ENCODE results near the gene ZNF45. TPM values are rescaled to one million over a fixed set of nuclear protein-coding genes. Genes with fewer than 3 reads are reported as not detected.
"Not testable (repeated sequence)": the region's sequence is repeated elsewhere in the genome, so short reads cannot be mapped to it uniquely, and the experiment has no call there.

ZNF45 gene
- 11.1 and 15.9 TPM in 2 replicates for total RNA-seq (2014; rRNA removed; shearing (Covaris generic))

GRCh38 chr19:43934985-43935708 is at the start of gene ZNF45:
Gene ZNF45, minus strand, starts transcription at chr19:43935282. Its CDS starts 13,097 bp downstream, at chr19:43922185.
- peak; percentile 82 for DNase-seq (ENCODE audit: low spot score)

GRCh38 chr19:43984687-43985000 is 49.6 kb upstream of the ZNF45 start:
- no peak for DNase-seq (ENCODE audit: low spot score)

DNA sequence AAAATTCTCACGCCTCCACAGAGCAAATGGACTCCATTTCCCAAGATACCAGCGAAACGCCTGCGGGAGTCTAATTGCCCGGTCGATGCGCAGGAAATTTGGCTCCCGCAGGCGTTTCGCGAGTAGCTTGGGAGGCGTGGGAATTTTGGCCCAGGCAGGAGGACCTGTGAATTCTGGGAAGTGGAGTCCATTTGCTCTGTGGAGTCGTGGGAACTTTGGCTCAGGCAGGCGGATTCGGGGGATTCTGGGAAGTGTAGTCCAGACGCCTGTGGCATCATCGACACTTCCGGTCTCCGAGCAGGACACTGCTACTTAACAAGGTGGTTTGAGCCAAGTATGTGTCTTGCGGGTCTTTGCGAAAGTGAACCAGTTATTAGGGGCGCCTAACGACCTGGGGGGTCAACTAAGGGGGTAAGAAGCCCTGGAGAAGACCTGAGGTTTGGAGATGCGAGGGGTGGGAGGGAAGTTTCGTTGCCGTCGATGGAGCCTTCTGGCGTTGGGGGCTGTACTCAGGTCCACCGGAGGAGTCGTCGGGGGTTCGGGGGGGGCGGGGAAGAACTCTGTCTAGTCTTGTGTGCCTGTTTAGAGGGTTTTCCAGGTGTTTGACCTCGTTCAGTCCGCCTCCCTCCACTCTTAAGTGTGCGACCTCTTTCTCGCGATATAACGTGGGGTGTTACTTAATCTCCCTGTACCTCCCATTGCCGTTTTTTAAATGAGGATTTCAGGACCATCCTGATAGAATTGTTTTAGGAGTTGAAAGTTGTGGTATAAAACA is 49.0 kb upstream of the ZNF45 start, which contains the start of gene ZNF155:
Gene ZNF155, plus strand, starts transcription at position 277 of the 775 bp plus-strand sequence. CDS start 4,356 bp downstream, outside the sequence.
- peak; percentile 98 for DNase-seq (ENCODE audit: low spot score)

- DNase-seq (ENCODE audit: low spot score), result peak; percentile 2
These were observed 48.4 kb upstream of the ZNF45 start for GRCh38 chr19:43983544-43983911.

DNA sequence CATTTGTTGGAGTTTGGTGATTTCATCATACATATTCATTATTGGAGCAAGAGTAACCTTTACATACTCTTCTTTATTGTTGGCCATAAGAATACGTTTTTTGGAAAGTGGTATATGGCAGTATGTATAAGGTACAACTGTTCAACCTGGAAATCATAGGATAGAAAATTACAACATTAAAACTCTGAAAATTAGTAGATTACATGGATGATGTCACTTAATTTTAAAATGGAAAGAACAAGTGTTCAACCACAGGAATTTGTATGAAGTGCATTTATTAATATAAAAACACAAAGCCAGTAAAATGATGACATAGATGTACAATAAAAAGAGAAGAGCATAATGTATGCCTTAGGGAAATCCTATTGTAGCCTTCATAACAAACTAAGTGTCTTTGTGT is 41.6 kb upstream of the ZNF45 start:
- no peak for DNase-seq (ENCODE audit: low spot score)

- DNase-seq (ENCODE audit: low spot score), result no peak
These were observed 31.1 kb upstream of the ZNF45 start for GRCh38 chr19:43966079-43966694.

DNA sequence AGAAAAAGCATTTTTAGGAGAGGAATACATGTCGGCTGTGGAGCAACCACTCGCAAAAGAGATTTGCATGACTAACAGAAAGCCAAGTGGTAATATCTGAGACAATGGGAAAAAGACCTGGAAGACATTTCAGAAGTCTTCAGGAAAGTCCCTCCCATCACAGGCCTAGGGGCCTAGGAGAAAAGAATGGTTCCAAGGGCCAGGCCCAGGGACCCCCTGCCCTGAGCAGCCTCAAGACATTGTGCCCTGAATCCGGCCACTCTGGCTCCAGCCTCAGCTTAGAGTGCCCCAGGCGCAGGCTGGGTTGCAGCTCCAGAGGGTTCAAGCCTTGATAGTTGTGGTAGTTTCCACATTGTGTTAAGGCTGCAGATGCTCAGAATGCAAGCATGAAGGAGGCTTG is 25.3 kb upstream of the ZNF45 start:
- DNase-seq (ENCODE audit: low spot score), result no peak

DNA sequence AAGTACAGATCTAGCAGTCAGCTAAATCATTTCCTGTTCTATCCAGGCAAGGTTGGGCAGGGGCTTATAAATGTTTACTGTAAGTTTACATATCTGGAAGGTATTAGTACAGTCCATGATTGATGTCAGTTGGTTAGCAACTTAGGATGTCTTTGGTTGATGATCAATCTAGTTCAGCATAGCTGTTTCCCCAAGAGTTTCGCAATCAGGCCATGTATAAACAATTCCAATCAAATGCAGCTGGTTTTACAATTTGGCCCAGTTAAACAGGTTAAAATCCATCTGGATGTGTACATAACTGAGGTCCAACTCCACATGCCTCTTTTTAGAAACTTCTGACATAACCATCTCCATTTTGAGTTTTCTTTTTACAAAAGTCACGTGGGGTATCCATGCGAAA is 22.8 kb upstream of the ZNF45 start:
- no peak for DNase-seq (ENCODE audit: low spot score)

DNA sequence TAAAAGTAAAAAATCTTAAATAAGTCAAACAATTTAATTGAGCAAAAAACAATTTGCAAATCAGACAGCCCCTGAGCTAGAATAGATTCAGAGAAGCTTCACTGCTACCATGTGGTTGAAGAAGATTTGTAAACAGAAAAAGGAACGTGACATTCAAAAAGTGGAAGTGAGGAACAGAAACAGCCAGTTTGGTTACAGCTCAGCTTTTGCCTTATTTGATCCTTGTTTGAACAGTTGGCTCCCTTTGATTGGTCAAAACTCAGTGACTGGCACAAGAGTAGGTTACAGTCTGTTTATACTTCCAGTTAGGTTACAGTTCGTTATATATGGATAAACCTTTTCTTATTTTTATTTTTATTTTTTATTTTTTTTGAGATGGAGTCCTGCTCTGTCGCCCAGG is 21.7 kb upstream of the ZNF45 start:
- no peak for DNase-seq (ENCODE audit: low spot score)

GRCh38 chr19:43950834-43951645 is 16.0 kb upstream of the ZNF45 start, which contains the start of gene ZNF221:
Gene ZNF221, plus strand, starts transcription at chr19:43951228. Its CDS starts 11,499 bp downstream, at chr19:43962727.
- DNase-seq (ENCODE audit: low spot score), result peak; percentile 97

DNA sequence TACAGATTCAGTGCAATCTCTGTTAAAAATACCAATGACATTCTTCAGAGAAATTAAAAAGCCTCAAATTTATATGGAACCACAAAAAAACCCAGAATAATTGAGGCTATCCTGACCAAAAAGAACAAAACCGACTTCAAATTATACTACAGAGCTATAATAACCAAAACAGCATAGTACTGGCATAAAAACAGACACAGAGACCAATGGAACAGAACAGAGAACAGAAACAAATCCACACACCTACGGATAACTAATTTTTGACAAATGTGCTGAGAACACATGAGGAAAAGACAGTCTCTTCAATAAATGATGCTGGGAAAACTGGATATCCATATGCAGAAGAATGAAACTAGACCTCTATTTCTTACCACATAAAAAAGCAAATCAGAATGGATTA is 14.7 kb upstream of the ZNF45 start:
- not testable (repeated sequence) for DNase-seq (ENCODE audit: low spot score)

DNA sequence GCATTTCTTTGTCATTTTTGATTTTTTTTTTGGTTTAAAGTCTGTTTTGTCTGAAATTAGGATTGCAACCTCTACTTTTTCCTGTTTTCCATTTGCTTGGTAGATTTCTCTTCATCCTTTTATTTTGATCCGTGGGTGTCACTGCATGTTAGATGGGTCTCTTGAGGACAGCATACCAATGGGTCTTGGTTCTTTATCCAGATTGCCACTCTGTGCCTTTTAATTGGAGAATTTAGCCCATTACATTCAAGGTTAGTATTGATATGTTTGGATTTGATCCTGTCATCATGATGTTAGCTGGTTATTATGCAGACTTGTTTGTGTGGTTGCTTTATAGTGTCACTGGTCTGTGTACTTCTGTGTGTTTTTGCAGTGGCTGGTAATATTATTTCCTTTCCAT is 12.3 kb upstream of the ZNF45 start:
- DNase-seq (ENCODE audit: low spot score), result not testable (repeated sequence)

GRCh38 chr19:43941209-43941608 is 6.1 kb upstream of the ZNF45 start:
- no peak for DNase-seq (ENCODE audit: low spot score)

GRCh38 chr19:43940719-43941118 is 5.6 kb upstream of the ZNF45 start:
- DNase-seq (ENCODE audit: low spot score), result no peak

DNA sequence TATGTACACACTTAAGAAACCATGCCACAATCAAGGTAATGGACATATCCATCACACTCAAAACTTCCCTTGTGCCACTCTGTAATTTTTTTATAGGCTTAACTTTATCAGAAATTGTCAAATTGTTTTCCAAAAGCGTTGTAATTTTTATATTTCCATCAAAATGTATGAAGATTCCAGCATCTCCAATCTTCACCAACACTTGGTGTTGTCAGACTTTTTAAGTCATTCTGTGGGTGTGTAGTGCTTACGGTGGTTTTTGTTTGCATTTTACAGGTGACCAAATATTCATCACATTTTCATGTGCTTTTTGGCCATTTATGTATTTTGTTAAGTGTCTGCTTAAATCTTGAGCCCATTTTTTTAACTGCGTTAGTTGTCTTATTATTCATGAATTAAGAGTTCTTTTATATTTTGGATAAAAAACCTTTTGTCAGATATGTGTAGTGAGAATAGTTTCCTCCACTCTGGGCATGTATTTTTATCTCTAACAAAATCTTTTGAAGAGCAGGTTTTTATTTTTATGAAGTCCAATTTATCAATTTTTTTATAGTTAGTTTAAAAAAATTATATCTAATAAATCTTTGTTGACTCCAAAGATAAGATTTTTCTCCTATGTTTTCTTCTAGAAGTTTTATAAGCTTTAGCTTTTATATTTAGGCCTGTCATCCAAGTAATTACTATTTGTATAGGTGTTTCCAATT is 4.6 kb upstream of the ZNF45 start:
- DNase-seq (ENCODE audit: low spot score), result no peak

DNA sequence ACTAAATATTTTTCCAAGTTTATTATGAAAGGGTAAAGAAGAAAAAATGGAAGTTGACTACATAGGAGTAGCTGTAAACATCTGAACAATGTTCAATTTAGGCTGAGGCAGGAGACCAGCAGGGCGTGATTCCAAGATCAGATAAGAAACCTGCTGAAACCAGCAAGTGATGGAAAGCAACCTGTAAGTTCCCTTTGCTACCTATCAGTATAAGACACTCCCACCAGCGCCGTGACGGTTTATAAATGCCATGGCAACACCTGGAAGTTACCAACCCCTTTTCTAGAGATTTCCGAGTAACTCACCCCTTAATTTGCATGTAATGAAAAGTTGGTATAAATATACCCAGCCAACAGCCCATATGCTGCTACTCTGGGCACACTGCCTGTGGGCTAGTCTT is 1.1 kb upstream of the ZNF45 start:
- DNase-seq (ENCODE audit: low spot score), result no peak

DNA sequence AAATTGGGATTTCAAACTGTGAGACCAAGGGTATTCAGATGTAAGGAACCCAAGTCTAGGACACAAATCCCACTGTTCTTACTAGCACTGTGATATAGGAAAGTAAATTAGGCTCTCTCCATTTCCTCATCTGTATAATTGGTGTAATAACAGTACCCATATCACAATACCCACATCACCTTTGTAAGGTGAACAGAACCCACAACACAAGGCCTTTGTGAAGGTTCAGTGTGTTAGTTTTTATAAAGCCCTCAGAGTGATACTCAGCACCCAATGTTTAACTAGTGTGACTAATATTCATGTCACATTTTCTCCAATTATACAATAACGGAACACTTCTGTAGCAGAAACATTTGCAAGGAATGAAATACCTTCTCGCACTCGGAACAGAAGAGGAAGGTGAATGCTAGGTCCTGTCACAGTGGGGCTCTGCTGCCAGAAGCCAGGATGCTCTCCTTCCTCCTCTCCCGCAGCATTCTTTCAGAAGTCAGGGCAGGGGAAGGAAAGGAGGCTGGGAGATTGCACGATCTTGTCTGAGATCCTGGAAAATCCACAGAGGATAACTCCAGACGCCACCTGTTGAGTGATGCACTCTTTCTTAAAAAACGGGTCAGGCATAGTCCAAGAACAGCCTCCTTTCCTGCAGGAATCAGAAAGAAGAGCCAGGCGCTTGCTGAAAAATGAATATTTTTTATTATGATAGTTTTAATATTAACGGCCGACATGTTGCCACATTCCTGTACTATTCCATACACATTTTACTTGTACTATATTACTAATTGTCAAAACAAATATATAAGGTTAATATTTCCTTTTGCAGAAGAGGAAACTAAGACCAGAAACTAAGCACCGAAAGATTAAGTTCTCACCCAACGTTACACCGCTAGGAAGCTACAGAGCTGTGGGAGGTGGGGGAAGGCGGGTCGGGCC is 762 bp downstream of the ZNF45 start:
- DNase-seq (ENCODE audit: low spot score), result peak; percentile 25

DNA sequence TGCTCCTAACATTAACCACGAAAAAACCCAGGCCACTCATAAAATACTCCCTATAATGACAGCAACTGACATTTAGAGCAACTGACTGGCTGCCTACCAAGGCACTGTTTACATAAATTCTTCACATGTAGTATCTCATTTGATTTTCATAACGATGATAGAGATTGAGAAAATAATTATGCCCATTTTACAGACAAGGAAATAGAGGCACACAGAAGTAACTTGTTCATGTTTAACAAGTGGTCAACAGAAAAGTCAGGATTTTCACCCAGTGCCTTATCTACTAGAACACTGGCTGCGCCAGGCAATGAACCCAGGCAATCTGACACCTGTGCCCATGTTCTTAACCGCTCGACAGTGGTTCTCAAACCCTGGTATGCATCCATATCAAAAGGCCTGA is 6.3 kb downstream of the ZNF45 start:
- no peak for DNase-seq (ENCODE audit: low spot score)

DNA sequence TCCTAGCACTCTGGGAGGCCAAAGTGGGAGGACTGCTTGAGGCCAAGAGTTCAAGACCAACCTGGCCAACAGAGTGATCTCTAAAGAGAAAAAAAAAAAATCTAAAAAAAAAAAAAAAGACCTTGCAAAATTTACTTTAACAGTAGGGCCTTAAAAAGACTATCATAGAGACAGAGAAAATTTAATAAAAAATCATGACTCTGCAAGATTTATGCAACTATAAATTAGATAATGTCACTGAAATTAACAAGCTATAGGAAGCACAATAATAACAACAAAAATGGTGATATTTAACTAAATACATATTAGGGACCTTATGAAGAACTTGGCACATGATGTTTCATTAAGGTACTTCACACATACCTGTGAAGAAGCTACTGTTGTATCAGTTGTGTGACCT is 11.2 kb downstream of the ZNF45 start:
- no peak for DNase-seq (ENCODE audit: low spot score)

GRCh38 chr19:43914051-43914450 is 21.0 kb downstream of the ZNF45 start:
- no peak for DNase-seq (ENCODE audit: low spot score)
